Hematopoietic multipotent progenitor cell (in vitro differentiated cells): Measurements from ENCODE around the gene WSCD1. TPM values are rescaled to one million over a fixed set of nuclear protein-coding genes. Genes with fewer than 3 reads are reported as not detected.

ENCODE experiments used
- DNase-seq, 3 donors: peaks; one replicate each; pipeline ENCODE4 v3.0.0-alpha.2; 2011 to 2015; ENCODE audit warnings: low read depth in 2 of 3, low spot score in 2 of 3
- total RNA-seq: library from RNA; depleted of rRNA; stranded (reverse); fragments of >200 nt; gene quantifications from one replicate; pipeline ENCODE4 v1.2.3, GENCODE V29; 2012

The WSCD1 gene
- under 0.01 TPM for total RNA-seq

GRCh38 chr17:6069539-6070429 lies at the start of gene WSCD1:
TSS of gene WSCD1 (plus strand) at chr17:6070379. CDS start at chr17:6080659, 10,280 bp downstream.
- DNase-seq = peak in 1 of 3 donors; percentile 16

- no peak for DNase-seq
These were observed 49.2 kb upstream of the WSCD1 start for GRCh38 chr17:6021011-6021400.

GRCh38 chr17:6021627-6022026 lies 48.6 kb upstream of the WSCD1 start:
- no peak for DNase-seq

DNA sequence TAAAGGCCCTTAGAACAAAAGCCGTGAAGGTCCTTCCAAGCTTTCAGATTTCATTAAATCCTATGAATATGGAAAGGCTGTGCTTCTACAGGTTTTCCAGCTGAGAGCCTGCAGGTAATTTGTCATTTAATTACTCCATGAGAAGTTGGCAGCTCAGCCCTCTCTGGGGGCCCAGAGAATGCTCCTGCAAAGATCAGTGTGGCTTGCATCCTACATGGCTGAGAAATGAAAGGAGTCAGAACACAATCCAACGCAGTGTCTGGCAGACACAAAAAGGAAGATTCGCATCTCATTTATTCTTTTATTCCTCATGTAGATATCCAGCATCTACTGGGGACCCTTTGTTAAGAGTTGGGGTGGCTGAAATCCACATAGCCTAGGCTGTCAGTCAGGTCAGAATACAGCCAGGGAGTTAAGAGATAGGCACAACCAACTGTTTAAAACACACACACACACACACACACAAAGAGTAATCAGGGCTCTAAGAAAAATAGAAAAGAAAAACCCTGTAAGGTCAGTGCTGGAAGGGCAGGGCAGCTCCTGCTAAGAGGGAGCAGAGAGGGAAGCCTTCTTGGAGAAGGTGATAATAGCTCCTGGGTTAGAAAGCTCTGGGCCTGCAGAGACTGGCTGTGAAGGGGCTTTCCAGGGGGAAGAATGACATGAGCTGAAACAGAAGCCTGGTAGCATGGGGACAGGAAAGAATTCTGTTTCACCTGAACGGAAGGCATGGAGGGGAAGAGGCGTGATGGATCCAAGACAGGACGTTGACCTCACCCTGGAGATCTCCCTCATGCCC lies 46.9 kb upstream of the WSCD1 start:
- DNase-seq = no peak

- DNase-seq = no peak
These were observed 45.6 kb upstream of the WSCD1 start for GRCh38 chr17:6024576-6024975.

GRCh38 chr17:6027342-6028024 lies 42.7 kb upstream of the WSCD1 start:
- DNase-seq = no peak

DNA sequence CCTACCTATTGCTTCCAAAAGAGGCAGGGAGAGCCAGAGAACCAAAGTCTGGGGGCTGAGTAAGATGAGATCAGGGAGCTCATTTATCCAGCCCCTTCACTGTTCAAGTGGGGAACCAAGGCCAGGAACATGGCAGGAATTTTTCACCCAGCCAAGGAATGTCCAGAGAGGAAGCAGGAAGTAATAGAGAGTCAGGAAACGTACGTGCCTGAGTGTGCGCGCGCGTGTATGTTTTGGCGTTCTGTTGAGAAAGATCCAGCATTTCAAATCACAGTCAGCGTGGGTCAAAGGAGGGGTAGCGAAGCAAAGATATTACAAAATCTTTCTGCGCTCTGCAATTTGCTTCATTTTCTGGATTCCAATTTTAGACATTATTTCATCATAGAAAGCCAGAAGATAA lies 41.9 kb upstream of the WSCD1 start:
- no peak for DNase-seq

GRCh38 chr17:6035801-6036394 lies 34.3 kb upstream of the WSCD1 start:
- no peak for DNase-seq

GRCh38 chr17:6040504-6040903 lies 29.7 kb upstream of the WSCD1 start:
- DNase-seq = no peak

GRCh38 chr17:6041246-6041645 lies 28.9 kb upstream of the WSCD1 start:
- no peak for DNase-seq

DNA sequence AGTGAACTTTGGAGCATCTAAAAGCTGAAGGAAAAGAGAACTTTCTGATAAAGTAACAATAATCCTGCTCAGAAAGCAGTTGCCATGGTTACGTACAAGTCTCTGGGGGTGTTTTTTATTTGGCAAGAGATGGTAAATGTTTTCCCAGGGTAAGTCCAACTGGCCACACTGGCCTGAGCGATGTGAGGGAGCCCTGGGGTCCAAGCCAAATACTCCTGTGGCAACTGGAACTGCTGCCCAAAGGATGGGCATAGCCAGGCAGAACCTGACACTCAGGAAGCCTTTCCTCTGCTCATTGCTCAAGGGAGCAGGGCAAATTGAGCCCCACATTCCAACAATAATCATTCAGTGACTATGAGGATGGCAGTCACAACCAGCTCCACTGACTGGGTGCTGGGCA lies 26.8 kb upstream of the WSCD1 start:
- no peak for DNase-seq

DNA sequence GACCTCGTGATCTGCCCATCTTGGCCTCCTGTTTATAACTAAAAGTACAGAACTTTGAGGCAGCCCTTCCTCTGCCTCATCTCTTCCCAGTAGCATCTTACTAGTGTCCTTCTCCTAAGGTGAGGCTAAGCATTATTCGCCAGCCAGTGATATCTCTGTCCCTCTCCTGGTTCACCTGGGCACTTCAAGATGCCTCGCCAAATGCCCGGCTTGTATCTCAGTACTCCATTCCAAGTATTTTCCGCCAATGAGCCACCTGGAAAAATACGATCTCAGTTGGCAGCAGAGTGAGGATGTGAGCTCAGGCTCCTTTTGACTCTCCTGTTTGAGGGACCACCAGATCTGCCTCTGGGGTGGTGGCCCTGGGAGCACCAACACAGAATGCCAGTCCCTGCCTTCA lies 25.9 kb upstream of the WSCD1 start:
- DNase-seq = no peak

DNA sequence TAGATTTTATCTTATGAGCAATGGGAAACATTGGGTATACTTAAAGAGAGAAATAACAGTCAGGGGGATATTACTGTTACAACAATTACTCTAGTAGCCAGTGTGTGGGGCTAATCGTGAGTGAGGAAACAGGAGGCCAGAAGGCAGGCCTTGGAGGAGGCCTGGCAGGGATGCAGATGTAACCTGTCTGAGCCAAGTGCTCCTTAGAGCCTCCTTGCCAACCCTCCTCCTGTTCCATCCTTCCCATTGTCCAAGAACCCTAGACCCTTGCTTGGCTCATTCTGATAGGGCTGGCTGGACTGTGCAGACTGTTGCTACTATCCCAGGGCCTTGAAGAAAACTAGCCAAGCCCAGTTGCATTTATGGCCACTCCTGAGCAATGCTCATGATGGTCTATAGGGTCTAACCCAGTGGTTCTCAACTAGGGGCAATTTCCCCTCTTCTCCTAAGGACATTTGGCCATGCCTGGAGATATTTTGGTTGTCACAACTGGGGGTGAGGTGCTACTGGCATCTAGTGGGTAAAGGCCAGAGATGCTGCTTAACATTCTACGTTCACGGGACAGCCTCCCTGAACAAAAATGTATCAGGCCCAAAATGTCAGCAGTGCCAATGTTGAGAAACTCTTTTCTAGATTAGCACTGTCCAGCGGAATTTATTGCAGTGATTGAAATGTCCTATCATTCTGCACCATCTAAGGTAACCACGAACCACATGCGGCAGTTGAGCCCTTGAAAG lies 24.4 kb upstream of the WSCD1 start:
- DNase-seq = no peak

DNA sequence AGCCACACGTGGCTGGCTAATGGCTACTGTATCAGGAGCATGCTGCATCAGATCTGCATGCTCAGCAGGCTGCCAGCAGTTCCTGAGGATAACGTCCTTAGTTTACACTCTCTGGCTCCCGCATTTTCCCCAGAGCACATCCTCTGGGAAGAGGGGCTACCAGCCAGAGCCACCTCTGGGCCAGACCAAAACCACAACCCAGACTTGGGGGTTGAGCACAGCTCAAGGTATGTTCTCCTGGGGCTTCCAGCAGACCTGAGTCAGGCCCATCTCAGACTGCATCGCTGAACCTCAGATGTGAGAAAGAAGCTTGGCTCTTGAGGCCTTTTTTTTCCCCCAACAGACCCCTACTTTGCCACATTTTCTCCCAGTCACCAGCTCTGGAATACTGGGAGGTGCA lies 23.7 kb upstream of the WSCD1 start:
- no peak for DNase-seq

- DNase-seq = no peak
These were observed 23.2 kb upstream of the WSCD1 start for GRCh38 chr17:6046931-6047330.

- no peak for DNase-seq
These were observed 22.2 kb upstream of the WSCD1 start for GRCh38 chr17:6047966-6048365.

DNA sequence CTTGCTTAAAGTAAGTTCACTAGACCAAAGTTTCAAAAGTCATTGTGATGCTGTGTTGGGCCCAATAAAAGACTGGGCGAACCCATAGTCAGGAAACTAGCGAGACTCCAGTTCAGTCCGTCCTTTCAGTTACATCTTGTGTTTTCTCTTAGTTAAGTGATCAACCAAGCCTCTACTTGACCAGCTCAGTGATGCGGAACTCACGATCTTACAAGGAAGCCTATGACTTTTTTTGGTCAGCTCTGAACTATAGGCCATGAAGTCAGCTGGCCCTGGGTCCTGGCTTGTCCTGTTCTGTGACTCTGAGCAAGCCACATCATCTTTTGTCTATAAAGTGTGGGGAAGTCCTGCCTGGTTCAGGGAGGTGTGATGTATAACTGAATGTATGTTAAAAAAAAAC lies 21.7 kb upstream of the WSCD1 start:
- DNase-seq = no peak

- no peak for DNase-seq
These were observed 17.3 kb upstream of the WSCD1 start for GRCh38 chr17:6052926-6053325.

- no peak for DNase-seq
These were observed 15.8 kb upstream of the WSCD1 start for GRCh38 chr17:6054372-6054771.

DNA sequence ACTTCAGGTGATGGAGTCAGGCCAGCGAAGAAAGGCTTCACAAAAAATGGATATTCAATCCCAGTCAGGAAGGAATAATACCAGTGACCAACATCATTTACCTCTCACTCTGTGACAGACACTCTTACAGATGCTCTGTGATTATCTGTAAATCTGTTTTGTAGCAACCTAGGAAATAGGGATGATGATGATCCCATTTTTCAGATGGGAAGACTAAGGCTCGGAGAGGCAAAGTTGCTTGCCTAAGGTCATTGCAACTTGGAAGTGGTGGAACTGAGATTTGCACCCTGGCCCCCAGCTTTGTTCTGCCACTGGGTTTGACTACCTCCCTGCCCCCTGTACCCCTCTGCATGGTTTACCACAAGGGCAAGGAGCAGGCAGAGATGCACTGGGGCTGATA lies 14.1 kb upstream of the WSCD1 start:
- DNase-seq = no peak
